Stimulated activated CD4-positive, alpha-beta T cell treated with anti-CD3 and anti-CD28 coated beads, Interleukin-15, amount 100 ng/mL, for 24 hours (primary cell): ENCODE results near the gene GRIK3.

Experiments used
- DNase-seq: peaks from one replicate; pipeline ENCODE4 v3.0.0-alpha.2; 2020

The GRIK3 gene

DNA sequence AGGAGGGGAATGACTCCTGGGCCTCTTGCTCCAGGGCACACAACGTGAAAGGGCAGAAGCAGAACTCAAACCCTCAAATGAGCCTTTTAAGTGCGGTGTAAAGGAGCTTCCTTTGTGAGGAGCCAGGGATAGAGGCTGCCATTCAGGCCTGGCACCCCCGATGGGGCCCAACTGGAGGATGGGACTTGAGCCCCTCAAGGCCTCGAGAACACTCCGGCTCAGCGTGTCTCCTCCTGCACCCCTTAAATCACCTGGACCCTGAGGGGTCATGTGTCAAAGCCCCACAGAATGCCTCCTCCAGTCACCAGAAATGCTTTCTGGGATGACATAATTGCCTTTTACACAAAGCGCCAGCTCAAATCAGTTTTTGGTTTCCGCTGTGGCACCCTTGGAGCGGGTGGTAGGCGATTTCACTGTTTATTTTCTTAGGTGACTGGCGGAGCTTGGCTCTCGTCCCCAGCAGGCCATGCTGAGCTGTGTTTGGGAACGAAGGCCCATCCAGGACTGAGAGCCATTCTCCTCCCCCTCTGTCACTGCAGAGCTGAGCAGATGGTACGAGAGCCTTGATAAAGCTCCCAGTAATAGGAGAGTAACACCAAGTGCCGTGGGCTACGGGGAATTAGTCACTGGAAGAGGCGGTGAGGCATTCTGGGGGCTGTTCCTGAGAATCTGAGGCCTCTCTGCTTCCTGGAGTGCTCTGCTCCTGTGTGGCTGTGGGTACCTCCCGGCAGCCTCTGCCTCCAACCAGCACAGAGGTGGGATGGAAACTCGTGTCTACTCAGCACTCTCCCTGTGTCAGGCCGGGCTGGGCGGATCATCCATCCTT lies 163.0 kb downstream of the GRIK3 start:
- no peak for DNase-seq

- DNase-seq = no peak
Observed at GRCh38 chr1:36869826-36870225, 164.5 kb downstream of the GRIK3 start.

- DNase-seq = no peak
Observed at GRCh38 chr1:36869054-36869453, 165.3 kb downstream of the GRIK3 start.

DNA sequence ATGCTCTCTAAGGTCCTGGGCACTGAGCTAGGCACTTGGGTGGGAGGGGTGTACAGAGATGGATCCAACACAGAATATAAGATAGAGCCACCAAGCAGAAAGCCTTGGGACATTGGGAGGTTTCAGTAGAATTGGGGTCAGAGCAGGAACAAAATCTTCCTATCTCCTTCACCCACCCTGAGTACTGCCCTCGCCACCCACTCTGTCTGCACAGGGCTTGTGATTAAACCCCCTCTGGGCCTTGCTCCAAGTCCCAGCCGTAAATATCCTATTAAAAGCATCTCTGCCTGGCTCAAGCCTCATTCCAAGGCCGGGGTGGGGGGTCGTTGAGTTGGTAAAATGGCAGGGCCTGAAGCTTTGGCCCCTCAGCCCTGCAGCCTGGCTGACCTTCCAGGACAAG lies 166.7 kb downstream of the GRIK3 start:
- no peak for DNase-seq

- DNase-seq = no peak
Observed at GRCh38 chr1:36866169-36866814, 168.0 kb downstream of the GRIK3 start.

DNA sequence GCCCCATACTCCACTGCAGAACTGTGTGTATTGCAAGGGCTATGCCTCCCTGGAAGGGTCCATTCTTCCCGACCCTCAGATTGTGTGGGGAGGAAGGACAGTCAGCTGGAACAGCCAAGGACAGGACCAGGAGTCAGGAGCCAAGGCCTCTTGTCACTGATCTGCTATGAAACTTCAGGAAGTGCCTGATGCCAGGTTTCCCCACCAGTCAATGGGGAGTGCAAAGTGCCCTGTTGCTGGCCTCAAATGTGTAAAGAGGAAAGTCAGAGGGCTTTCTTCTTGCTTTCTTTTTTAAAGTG lies 168.8 kb downstream of the GRIK3 start:
- no peak for DNase-seq

- DNase-seq = no peak
Observed at GRCh38 chr1:36864823-36865601, 169.3 kb downstream of the GRIK3 start.

DNA sequence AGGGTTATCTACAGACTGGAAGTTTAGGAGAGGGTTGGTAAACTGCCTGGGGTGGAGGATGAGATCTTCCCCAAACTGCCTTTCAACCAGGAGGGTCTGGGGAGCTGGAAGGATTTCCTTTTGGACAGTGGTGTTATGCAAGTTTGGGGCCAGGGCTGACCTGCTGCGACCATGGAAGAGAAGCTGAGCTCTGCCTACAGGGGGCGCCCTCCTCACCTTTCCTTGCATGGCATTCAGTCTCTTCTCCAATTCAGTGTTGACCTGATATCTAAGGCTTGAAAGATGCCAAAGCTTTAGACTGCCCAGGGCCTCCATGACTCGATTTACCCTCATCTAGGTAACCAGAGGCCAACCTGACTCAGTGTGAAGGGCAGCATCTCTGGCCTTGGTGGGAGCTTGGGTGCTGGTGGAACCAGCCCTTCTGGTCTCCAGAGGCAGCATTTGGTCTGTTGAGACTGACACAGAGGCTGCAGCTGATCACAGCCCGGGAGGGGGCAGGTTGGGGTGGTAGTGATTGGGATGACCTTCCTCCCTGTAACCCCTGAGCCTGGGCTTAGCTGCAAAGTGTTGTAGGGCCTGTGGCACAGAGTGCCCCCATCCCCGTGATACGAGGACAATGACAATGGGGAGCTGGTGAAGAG lies 170.0 kb downstream of the GRIK3 start:
- DNase-seq = peak; percentile 52

DNA sequence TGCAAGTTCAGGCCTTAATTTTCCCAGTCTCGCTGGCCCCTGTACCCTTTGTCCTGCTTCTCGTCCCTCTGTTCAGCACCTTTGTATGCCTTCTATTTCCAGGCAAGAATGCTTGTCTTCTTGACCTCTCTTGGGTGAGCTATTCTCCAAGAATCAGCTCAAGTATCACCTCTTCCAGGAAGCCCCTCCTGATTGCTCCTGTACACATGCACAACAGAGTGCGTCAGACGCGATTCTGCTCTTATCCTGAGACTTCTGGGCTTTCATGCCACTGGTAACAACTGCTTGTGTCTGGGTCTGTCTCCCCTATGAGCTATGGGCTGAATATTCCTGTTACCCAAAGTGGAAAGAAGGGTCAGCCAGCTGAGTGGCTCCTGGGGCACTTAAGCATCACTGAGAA lies 170.8 kb downstream of the GRIK3 start:
- DNase-seq = no peak

DNA sequence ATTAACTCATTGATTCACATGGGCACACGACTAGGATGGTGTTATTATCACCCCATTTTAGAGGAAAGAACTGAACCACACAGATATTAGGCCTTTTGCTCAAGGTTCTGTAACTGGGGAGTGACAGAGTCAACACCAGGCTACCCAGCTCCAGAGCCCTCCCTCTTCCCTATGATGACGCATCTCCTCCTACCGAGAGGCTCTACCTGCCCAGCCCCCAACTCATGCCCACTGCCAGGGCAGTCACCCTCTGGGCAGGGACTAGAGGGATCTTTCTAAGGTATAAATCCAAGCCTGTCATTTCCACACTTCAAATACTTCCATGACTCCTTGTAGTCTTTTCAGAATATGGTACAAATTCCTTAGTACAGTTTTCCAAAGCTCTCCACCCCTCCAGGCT lies 171.3 kb downstream of the GRIK3 start:
- DNase-seq = no peak

DNA sequence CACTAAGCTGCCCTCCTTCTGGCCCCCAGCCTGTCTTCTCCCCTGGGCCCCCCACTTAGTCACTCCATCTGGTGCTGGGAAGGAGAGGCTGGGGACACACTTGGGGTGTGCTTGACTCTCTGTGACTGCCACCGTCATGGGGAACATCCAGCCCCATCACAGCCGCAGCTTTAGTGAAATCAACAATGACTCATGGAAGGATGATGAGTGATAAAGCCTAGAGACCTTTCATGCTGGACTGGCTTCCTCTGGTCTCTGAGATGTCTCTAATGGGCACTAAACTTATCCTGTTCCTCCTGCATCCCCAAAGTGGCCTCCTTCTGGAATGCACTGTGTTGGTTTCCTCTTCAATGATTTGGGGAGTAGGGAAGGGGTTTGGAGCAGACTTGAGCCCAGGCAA lies 172.9 kb downstream of the GRIK3 start:
- no peak for DNase-seq

DNA sequence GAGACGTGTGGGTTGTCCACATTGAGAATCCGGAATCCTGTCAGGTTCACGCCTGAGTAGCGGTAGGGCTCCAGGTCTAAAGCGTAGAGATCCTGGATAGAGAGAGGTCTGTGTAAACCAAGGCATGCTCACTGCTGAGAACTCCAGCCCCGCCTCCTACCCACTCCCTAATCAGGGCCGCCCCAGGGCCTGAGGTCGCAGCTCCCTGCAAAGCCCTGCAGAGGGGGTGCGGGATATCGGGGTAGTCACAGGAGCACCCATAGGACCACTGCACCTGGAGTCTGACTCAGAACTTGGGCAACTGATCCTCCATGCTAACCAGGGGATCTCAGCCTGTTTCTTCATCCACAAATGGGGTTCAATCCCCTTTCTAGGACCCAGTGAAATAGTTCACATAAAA lies 174.4 kb downstream of the GRIK3 start:
- DNase-seq = no peak

GRCh38 chr1:36858981-36859380 lies 175.3 kb downstream of the GRIK3 start:
- DNase-seq = no peak

DNA sequence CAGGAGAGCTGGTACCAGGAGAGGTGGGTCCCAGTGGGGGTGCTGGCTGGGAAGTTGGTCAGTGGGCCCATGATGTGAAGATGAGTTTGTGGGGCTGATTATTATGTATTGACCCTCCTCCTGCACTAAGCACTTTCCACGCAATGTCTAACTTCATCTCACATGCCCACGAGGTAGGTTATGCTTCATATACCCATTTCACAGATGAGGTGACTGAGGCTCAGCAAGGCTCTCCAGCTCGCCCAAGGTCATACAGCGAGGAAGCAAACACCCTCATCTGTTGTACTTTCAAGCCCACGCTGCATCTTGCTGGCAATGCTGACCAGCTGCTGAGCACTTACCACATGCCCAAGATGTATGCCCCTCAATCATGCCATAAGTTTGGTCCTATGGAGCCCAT lies 175.8 kb downstream of the GRIK3 start:
- no peak for DNase-seq

- no peak for DNase-seq
Observed at GRCh38 chr1:36857754-36858153, 176.6 kb downstream of the GRIK3 start.

- DNase-seq = no peak
Observed at GRCh38 chr1:36855699-36856494, 178.4 kb downstream of the GRIK3 start.

DNA sequence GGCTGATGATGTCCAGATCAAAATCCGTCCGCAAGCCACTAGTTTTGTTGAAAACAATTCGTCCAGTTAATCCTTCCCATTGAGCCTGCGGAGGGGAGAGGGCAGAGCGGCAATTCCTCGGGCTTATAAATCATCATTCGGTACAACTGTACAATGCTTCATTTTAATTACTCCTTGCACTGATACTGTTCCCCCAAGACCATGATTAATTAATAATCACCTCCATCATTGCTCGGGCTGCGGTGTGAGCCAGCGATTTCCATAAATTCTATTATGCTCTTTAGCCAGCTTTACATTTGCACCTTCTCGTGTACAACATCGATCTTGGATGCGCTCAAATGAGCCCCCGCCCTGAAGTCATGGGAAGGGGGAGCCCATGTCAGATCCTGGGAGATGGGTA lies 180.7 kb downstream of the GRIK3 start:
- no peak for DNase-seq

DNA sequence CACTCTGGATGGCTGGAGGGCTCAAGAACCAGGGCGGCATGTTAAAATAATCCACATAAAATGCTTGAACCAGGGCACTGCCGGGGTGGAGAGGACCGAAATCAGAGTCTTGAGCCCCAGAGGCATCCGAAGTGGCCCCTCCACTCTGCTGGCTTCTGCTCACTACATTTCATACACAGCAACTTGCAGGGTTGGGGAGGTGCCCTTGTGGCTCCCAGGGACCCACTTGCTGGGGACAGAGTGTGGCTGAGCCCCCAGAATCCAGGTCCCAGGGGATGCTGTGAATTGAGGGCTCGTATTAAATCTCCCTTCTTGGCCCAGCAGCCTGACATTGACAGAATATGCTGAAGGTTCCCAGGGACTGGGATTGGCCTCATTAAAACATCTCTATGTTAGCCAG lies 181.7 kb downstream of the GRIK3 start:
- no peak for DNase-seq

GRCh38 chr1:36851595-36851994 lies 182.7 kb downstream of the GRIK3 start:
- DNase-seq = no peak

DNA sequence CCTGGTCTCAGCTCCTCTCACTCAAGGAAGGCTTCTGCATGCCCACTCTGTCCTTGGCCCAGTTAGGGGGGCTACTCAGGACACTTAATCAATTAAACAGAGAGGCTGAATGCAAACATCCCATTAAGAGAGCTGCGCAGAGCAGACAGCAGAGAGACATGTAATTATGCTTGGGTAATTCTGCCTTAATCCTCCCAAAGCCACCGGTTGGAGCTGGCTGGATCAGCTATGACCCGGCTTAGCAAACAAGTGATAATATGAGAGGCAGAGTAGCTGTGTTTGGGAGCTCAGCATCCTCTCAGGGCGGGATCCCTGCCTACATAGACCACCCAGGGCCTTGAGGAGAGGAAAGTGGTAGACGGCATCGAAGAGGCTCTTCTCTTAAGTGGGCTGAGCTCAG lies 183.2 kb downstream of the GRIK3 start:
- no peak for DNase-seq

DNA sequence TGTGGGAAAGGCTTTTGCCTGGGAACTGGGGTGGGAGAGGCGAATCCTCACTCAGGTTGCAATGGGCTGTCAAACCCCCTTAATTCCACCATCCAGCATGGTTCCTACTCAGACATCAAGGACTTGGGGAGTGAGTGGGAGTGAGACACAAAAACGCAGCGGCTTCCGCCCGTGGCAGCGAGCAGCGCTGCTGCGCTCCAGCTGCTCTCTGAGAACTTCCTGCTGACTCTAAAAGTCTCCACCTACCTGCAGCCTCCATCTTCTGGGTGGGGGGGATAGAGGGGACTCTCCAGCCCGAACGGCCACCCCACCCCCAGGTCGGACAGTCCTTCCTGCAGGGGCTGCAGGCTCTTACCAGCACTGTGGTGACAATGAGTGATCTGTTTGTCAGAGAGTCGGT lies 184.4 kb downstream of the GRIK3 start:
- no peak for DNase-seq

DNA sequence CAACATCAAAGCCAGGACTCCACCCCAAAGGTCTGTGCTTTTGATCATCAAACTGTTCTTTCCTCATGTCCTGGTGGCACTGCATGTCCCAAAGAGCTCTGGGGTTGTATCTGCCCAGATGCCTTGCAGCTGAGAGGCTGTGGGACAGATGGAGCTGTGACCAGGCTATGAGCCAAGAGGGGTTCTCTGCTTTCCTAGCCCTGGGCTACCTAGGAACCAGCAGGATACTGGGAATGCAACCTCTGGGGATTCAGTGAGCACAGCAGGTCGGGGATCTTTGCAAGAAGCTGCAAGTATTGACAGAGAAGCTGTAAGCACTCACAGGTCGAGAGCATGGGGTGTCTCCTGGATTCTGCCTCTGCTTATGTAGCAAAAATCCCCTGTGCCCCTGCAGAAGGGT lies 186.6 kb downstream of the GRIK3 start:
- DNase-seq = no peak

DNA sequence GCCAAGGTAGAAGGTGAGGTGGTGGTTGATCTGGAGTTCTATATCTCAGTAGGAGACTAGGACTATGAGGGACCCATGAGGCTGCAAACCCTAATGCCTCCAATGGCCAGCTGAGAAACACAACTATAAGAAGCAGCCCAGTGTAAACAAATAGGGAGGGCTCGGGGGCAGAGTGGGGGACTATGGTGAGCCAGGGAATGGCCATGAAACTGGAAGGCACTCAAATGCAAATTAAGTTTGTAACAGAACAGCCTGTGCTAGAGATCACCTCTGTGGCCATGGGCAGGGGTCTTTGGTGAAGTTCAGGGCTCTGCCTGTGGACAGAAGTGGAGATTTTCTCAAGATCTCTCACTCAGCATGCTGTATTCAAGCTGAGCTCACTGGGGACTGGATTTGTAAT lies 187.1 kb downstream of the GRIK3 start:
- DNase-seq = no peak
